NCI-H1092 treated with DMSO at 0.1 percent for 48 hours (cell line): ENCODE data around the gene PLEKHG3.

Source experiments
- DNase-seq: peaks from one replicate; lab custom pipeline; 2025; lab: John Stamatoyannopoulos, UW

Gene PLEKHG3

GRCh38 chr14:64784006-64784405 lies 79.8 kb downstream of the PLEKHG3 start:
- no peak for DNase-seq

- no peak for DNase-seq
Measured at GRCh38 chr14:64786296-64787149, 82.3 kb downstream of the PLEKHG3 start.

- no peak for DNase-seq
Measured at GRCh38 chr14:64787619-64788018, 83.4 kb downstream of the PLEKHG3 start.

GRCh38 chr14:64788706-64789105 lies 84.5 kb downstream of the PLEKHG3 start:
- no peak for DNase-seq

GRCh38 chr14:64789696-64790095 lies 85.5 kb downstream of the PLEKHG3 start:
- DNase-seq, result no peak

GRCh38 chr14:64790478-64790877 lies 86.3 kb downstream of the PLEKHG3 start:
- DNase-seq, result no peak

GRCh38 chr14:64792231-64792630 lies 88.0 kb downstream of the PLEKHG3 start:
- no peak for DNase-seq

- DNase-seq, result no peak
Measured at GRCh38 chr14:64792871-64793560, 88.8 kb downstream of the PLEKHG3 start.

- no peak for DNase-seq
Measured at GRCh38 chr14:64795211-64795610, 91.0 kb downstream of the PLEKHG3 start.

GRCh38 chr14:64795921-64796320 lies 91.7 kb downstream of the PLEKHG3 start:
- DNase-seq, result no peak

- DNase-seq, result no peak
Measured at GRCh38 chr14:64796369-64796768, 92.1 kb downstream of the PLEKHG3 start.

GRCh38 chr14:64799555-64799954 lies 95.3 kb downstream of the PLEKHG3 start:
- no peak for DNase-seq
